ENCODE results near the gene KRT6C.
"Not testable (repeated sequence)": the region's sequence is repeated elsewhere in the genome, so short reads cannot be mapped to it uniquely, and the experiment has no call there.

KRT6C gene

DNA sequence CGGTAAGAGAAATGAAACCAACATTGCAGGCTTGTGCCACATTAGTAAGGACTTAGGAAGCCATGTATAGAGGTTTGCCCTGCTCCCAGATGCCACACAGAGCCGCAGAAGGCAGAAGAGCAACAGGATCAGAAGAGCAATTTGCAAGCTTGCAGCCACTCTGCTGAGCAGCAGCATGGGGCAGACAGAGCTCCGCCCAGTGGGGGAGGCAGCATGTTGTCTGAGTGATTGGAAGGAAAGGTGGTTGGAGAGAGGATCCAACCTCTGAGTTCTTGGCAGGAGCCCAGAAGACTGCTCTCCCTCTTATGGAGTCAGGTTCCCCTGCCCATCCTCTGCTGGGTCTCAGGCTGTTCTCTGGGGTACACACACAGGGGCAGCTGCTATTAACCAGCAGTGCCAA, 21.8 kb upstream of the KRT6C start:
- no peaks in the 10 kb centered on the region for H3K79me2 ChIP-seq (ENCODE audit: low read length)
- H4K20me1 ChIP-seq (ENCODE audit: insufficient read depth, low read length) = no peaks in the 10 kb centered on the region
- H2AFZ ChIP-seq (ENCODE audit: low read depth, low read length) = peak overlapping the region; percentile 84
- TF ChIP-seq, protein P1, sequence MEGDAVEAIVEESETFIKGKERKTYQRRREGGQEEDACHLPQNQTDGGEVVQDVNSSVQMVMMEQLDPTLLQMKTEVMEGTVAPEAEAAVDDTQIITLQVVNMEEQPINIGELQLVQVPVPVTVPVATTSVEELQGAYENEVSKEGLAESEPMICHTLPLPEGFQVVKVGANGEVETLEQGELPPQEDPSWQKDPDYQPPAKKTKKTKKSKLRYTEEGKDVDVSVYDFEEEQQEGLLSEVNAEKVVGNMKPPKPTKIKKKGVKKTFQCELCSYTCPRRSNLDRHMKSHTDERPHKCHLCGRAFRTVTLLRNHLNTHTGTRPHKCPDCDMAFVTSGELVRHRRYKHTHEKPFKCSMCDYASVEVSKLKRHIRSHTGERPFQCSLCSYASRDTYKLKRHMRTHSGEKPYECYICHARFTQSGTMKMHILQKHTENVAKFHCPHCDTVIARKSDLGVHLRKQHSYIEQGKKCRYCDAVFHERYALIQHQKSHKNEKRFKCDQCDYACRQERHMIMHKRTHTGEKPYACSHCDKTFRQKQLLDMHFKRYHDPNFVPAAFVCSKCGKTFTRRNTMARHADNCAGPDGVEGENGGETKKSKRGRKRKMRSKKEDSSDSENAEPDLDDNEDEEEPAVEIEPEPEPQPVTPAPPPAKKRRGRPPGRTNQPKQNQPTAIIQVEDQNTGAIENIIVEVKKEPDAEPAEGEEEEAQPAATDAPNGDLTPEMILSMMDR (IDR thresholded peaks at IDR 0.05; ENCODE audit: low read depth, low read length) = peak; percentile 22
- no peak for TF ChIP-seq EZH2phosphoT487 (IDR thresholded peaks at IDR 0.05; ENCODE audit: low read depth)
- no peaks in the 10 kb centered on the region for H3K9me3 ChIP-seq (ENCODE audit: insufficient read depth, low read length)
- H3K9ac ChIP-seq (ENCODE audit: low read length) = peak overlapping the region; percentile 7; the same call in 1 of the 2 replicates
- H3K4me2 ChIP-seq (ENCODE audit: low read length) = peak overlapping the region; percentile 74
- H3K4me3 ChIP-seq (ENCODE audit: low read length) = peak overlapping the region; percentile 43
- peaks cover 27% of the 10 kb centered on the region for H3K4me1 ChIP-seq (ENCODE audit: low read length)
- peaks cover 26% of the 10 kb centered on the region; the same call in 1 of the 2 replicates for H3K27me3 ChIP-seq (ENCODE audit: low read depth, low read length)
- H3K36me3 ChIP-seq (replicated peaks; ENCODE audit: low read depth, low read length) = no peaks in the 10 kb centered on the region
- no peak overlapping the region for H3K27ac ChIP-seq (ENCODE audit: low read length)

DNA sequence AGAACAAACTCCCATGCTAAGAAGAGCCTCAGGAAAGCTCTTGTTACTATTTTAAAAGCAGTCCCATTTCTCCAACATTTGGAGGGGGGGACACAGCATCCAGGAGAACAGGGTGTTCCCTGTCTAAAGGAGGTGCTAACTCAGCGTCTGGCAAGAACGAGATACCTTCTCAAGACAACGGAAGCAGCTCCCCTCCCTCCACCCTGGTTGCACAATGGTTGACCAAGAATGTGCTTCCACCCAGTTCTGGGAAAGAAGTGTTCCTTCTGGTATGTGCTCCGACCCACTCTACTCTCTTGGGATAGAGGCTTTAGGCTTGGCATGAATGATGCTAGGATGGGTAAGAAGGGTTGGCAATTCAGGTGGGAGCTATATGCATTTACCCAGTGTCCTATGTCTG, 20.9 kb upstream of the KRT6C start:
- peaks cover 26% of the 10 kb centered on the region; the same call in 1 of the 2 replicates for H3K27me3 ChIP-seq (ENCODE audit: low read depth, low read length)
- peaks cover 27% of the 10 kb centered on the region for H3K4me1 ChIP-seq (ENCODE audit: low read length)
- H3K9me3 ChIP-seq (ENCODE audit: insufficient read depth, low read length) = no peaks in the 10 kb centered on the region
- H3K9ac ChIP-seq (ENCODE audit: low read length) = no peak overlapping the region
- no peak overlapping the region for H3K4me3 ChIP-seq (ENCODE audit: low read length)
- TF ChIP-seq, protein P1 (IDR thresholded peaks at IDR 0.05; ENCODE audit: low read depth, low read length) = no peak
- TF ChIP-seq EZH2phosphoT487 (IDR thresholded peaks at IDR 0.05; ENCODE audit: low read depth) = no peak
- no peaks in the 10 kb centered on the region for H3K79me2 ChIP-seq (ENCODE audit: low read length)
- no peaks in the 10 kb centered on the region for H3K36me3 ChIP-seq (replicated peaks; ENCODE audit: low read depth, low read length)
- no peak overlapping the region for H2AFZ ChIP-seq (ENCODE audit: low read depth, low read length)
- no peak overlapping the region for H3K27ac ChIP-seq (ENCODE audit: low read length)
- no peaks in the 10 kb centered on the region for H4K20me1 ChIP-seq (ENCODE audit: insufficient read depth, low read length)
- no peak overlapping the region for H3K4me2 ChIP-seq (ENCODE audit: low read length)

DNA sequence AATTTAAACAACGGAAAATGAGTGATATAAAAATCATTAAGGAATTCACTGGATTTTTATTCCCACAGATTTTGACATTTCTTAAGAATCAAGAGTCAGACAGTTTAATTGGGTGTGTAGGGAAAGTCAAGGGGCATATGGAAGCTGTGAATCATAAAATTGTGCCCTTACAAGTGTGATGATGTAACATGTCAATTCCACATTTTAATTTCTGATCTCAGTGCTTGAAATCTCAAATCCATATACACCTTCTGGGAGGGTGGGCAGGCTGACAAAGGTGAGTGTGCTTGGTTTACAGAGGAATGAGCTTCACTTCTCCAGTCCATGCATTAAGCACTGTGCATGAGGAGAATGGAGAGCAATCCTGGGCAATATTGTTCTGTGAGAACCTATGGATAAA, 20.5 kb upstream of the KRT6C start:
- Histone ChIP-seq H3K79me2 (ENCODE audit: low read length) (no peaks in the 10 kb centered on the region), H3K4me2 (ENCODE audit: low read length) (no peak overlapping the region), H3K4me3 (ENCODE audit: low read length) (no peak overlapping the region), H3K27ac (ENCODE audit: low read length) (no peak overlapping the region), H2AFZ (ENCODE audit: low read depth, low read length) (no peak overlapping the region), H3K9ac (ENCODE audit: low read length) (no peak overlapping the region), H3K4me1 (ENCODE audit: low read length) (peaks cover 27% of the 10 kb centered on the region), H4K20me1 (ENCODE audit: insufficient read depth, low read length) (no peaks in the 10 kb centered on the region), H3K36me3 (replicated peaks; ENCODE audit: low read depth, low read length) (no peaks in the 10 kb centered on the region), H3K9me3 (ENCODE audit: insufficient read depth, low read length) (no peaks in the 10 kb centered on the region), H3K27me3 (ENCODE audit: low read depth, low read length) (peaks cover 26% of the 10 kb centered on the region; the same call in 1 of the 2 replicates)
- TF ChIP-seq, protein P1 (IDR thresholded peaks at IDR 0.05; ENCODE audit: low read depth, low read length) = no peak
- no peak for TF ChIP-seq EZH2phosphoT487 (IDR thresholded peaks at IDR 0.05; ENCODE audit: low read depth)

DNA sequence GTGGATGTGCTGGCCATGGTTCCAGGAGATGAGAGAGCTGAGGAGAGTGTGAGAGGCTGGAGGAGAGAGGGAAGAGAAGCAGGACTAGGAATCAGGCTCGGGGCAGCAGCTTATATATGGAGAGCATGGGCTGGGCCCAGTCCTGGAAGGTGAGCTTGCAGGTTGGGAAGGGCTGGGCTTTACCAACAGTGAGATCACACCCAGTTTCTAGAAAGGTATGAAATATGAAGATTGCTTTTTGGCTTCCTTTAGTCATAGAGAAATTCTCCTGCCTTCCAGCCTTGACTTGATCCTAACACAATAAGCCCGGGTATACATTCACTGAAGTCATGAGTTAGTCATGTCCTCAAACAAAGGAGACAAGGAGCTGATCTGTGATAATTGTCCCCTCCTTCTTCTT, 19.6 kb upstream of the KRT6C start, which contains the start of gene KRT6A:
TSS of gene KRT6A (minus strand) at position 86 of the 400 bp plus-strand sequence. CDS start at position 17, 69 bp downstream.
- Histone ChIP-seq H3K4me1 (ENCODE audit: low read length) (peaks cover 27% of the 10 kb centered on the region), H3K9ac (ENCODE audit: low read length) (no peak within 1 kb of the TSS), H3K27me3 (ENCODE audit: low read depth, low read length) (peaks cover 26% of the 10 kb centered on the region; the same call in 1 of the 2 replicates), H3K36me3 (replicated peaks; ENCODE audit: low read depth, low read length) (no peaks in the 10 kb centered on the region), H4K20me1 (ENCODE audit: insufficient read depth, low read length) (no peaks in the 10 kb centered on the region), H2AFZ (ENCODE audit: low read depth, low read length) (no peak within 1 kb of the TSS), H3K79me2 (ENCODE audit: low read length) (no peaks in the 10 kb centered on the region), H3K9me3 (ENCODE audit: insufficient read depth, low read length) (no peaks in the 10 kb centered on the region), H3K27ac (ENCODE audit: low read length) (no peak within 1 kb of the TSS), H3K4me3 (ENCODE audit: low read length) (no peak within 1 kb of the TSS), H3K4me2 (ENCODE audit: low read length) (no peak within 1 kb of the TSS)
- TF ChIP-seq, protein P1 (IDR thresholded peaks at IDR 0.05; ENCODE audit: low read depth, low read length) = no peak
- no peak for TF ChIP-seq EZH2phosphoT487 (IDR thresholded peaks at IDR 0.05; ENCODE audit: low read depth)

DNA sequence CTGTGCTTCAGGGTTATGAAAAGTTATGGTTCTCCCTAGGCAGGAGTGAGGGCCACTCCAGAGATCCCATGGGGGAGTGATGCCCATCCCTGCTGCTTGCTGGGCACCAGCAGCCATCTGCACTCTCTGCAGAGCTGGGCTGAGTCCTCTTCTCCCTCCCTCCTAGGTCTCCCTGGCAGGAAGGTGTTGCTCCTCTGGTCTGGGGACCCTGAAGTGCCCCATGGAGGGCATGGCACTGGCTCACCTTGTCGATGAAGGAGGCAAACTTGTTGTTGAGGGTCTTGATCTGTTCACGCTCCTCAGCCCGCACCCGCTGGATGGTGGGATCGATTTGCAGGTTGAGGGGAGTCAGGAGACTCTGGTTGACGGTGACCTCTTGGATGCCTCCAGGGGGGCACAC, 18.8 kb upstream of the KRT6C start:
- not testable (repeated sequence) for H3K9ac ChIP-seq (ENCODE audit: low read length); H4K20me1 ChIP-seq (ENCODE audit: insufficient read depth, low read length); H3K4me3 ChIP-seq (ENCODE audit: low read length); H3K36me3 ChIP-seq (replicated peaks; ENCODE audit: low read depth, low read length); H3K79me2 ChIP-seq (ENCODE audit: low read length); H2AFZ ChIP-seq (ENCODE audit: low read depth, low read length); H3K9me3 ChIP-seq (ENCODE audit: insufficient read depth, low read length); H3K4me2 ChIP-seq (ENCODE audit: low read length); H3K27ac ChIP-seq (ENCODE audit: low read length)
- peaks cover 27% of the 10 kb centered on the region for H3K4me1 ChIP-seq (ENCODE audit: low read length)
- peaks cover 26% of the 10 kb centered on the region; the same call in 1 of the 2 replicates for H3K27me3 ChIP-seq (ENCODE audit: low read depth, low read length)

DNA sequence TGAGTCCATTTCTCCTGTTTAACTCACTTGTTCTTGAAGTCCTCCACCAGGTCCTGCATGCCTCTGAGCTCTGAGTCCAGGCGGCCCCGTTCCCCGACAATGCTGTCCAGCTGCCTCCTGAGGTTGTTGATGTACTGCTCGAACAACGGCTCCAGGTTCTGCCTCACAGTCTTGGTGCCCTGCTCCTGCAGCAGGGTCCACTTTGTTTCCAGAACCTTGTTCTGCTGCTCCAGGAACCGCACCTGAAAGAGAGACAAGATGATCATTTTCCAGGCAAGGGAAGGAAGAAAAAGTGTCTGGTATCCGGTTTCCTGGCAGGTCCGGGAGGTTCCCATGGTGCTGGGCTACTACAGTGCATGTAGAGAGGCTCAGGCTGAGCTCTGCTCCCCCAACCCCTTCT, 17.9 kb upstream of the KRT6C start:
- not testable (repeated sequence) for H3K9me3 ChIP-seq (ENCODE audit: insufficient read depth, low read length); H3K36me3 ChIP-seq (replicated peaks; ENCODE audit: low read depth, low read length); H3K9ac ChIP-seq (ENCODE audit: low read length); H3K4me3 ChIP-seq (ENCODE audit: low read length); H3K79me2 ChIP-seq (ENCODE audit: low read length); H3K27ac ChIP-seq (ENCODE audit: low read length); H2AFZ ChIP-seq (ENCODE audit: low read depth, low read length); H3K4me2 ChIP-seq (ENCODE audit: low read length); H4K20me1 ChIP-seq (ENCODE audit: insufficient read depth, low read length)
- Histone ChIP-seq H3K4me1 (ENCODE audit: low read length) (peaks cover 19% of the 10 kb centered on the region), H3K27me3 (ENCODE audit: low read depth, low read length) (peaks cover 29% of the 10 kb centered on the region)

All from OCI-LY3 (cell line).